GM23338 (cell line): Measurements from ENCODE around the gene TSNAX. TPM values are rescaled to one million over a fixed set of nuclear protein-coding genes. Genes with fewer than 3 reads are reported as not detected.

Experiments used
- ATAC-seq: fragments of 200-7000 bp; cut with Tn5 transposase; 3 replicates; pipeline ENCODE4 v1.9.1; 2020
- DNase-seq: peaks from one replicate; pipeline ENCODE4 v3.0.0-alpha.2; 2015; ENCODE audit warnings: low spot score
- H2AFZ ChIP-seq: fragments of 200-600 bp; sonication (generic); 2 replicates; pipeline ENCODE4 v1.8.0; 2016; ENCODE audit warnings: antibody characterized with exemption, mild to moderate bottlenecking, moderate library complexity
- H3F3A ChIP-seq: fragments of 200-600 bp; sonication (generic); replicated peaks from 2 replicates; pipeline ENCODE4 v1.8.0; 2017; ENCODE audit warnings: antibody characterized with exemption, mixed run types, low read depth
- H3K27ac ChIP-seq: fragments of 200-600 bp; sonication (generic); 2 replicates; pipeline ENCODE4 v1.6.1; 2016; ENCODE audit warnings: low read depth
- H3K27me3 ChIP-seq: fragments of 200-600 bp; sonication (generic); 2 replicates; pipeline ENCODE4 v1.8.0; 2016; ENCODE audit warnings: mild to moderate bottlenecking, mixed run types, moderate library complexity; ENCODE audit not compliant: insufficient read depth
- H3K36me3 ChIP-seq: fragments of 200-600 bp; sonication (generic); 2 replicates; pipeline ENCODE4 v1.8.0; 2016; ENCODE audit warnings: mild to moderate bottlenecking; ENCODE audit not compliant: insufficient read depth
- H3K4me1 ChIP-seq: fragments of 200-600 bp; sonication (generic); 2 replicates; pipeline ENCODE4 v1.8.0; 2016; ENCODE audit warnings: mild to moderate bottlenecking, moderate library complexity; ENCODE audit not compliant: insufficient read depth
- H3K4me2 ChIP-seq: fragments of 200-600 bp; sonication (generic); 2 replicates; pipeline ENCODE4 v1.7.1; 2017; ENCODE audit warnings: mixed run types
- H3K4me3 ChIP-seq: fragments of 200-600 bp; sonication (generic); 2 replicates; pipeline ENCODE4 v1.6.1; 2016; ENCODE audit warnings: mixed run types
- H3K79me2 ChIP-seq: fragments of 200-600 bp; sonication (generic); replicated peaks from 2 replicates; pipeline ENCODE4 v1.8.0; 2017; ENCODE audit warnings: mild to moderate bottlenecking; ENCODE audit not compliant: insufficient read depth
- H3K9me2 ChIP-seq: fragments of 200-600 bp; sonication (generic); 2 replicates; pipeline ENCODE4 v1.8.0; 2017; ENCODE audit not compliant: insufficient read depth
- H4K20me1 ChIP-seq: fragments of 200-600 bp; sonication (generic); replicated peaks from 2 replicates; pipeline ENCODE4 v1.8.0; 2017; ENCODE audit warnings: mild to moderate bottlenecking; ENCODE audit not compliant: insufficient read depth
- H3K27ac Mint-ChIP-seq: 2 replicates; pipeline ENCODE4 v1.8.0; 2020; ENCODE audit warnings: inconsistent platforms, mild to moderate bottlenecking, moderate library complexity, mixed read lengths
- H3K27me3 Mint-ChIP-seq: 3 replicates; pipeline ENCODE4 v1.8.0; 2022; ENCODE audit warnings: low read depth, mild to moderate bottlenecking, moderate library complexity, mixed read lengths, inconsistent platforms; ENCODE audit not compliant: insufficient read depth, poor library complexity
- H3K36me3 Mint-ChIP-seq: 3 replicates; pipeline ENCODE4 v1.8.0; 2021; ENCODE audit warnings: low read depth, mild to moderate bottlenecking, inconsistent platforms, moderate library complexity, mixed read lengths
- H3K4me1 Mint-ChIP-seq: 3 replicates; pipeline ENCODE4 v1.8.0; 2020; ENCODE audit warnings: mild to moderate bottlenecking, inconsistent platforms, mixed read lengths
- H3K4me3 Mint-ChIP-seq: 3 replicates; pipeline ENCODE4 v1.8.0; 2021; ENCODE audit warnings: moderate library complexity, mild to moderate bottlenecking, inconsistent platforms, mixed read lengths
- H3K9me3 Mint-ChIP-seq: 3 replicates; pipeline ENCODE4 v1.8.0; 2020; ENCODE audit warnings: moderate library complexity, mild to moderate bottlenecking, inconsistent platforms, mixed read lengths
- CREB1 ChIP-seq: fragments of 250-450 bp; sonication (Bioruptor Pico); IDR thresholded peaks from 2 replicates; pipeline ENCODE4 v1.5.0; 2020; ENCODE audit warnings: low read depth, mild to moderate bottlenecking, moderate library complexity
- EZH2 ChIP-seq: fragments of 200-600 bp; sonication (generic); IDR thresholded peaks from one replicate; pipeline ENCODE4 v1.8.0; 2017; ENCODE audit warnings: antibody characterized with exemption, mild to moderate bottlenecking, low read depth; ENCODE audit not compliant: unreplicated experiment
- EZH2phosphoT487 ChIP-seq: fragments of 200-600 bp; sonication (generic); IDR thresholded peaks from one replicate; pipeline ENCODE4 v1.8.1; 2018; ENCODE audit warnings: antibody characterized with exemption; ENCODE audit not compliant: unreplicated experiment
- JUNB ChIP-seq: IDR thresholded peaks from one replicate; pipeline ENCODE4 v1.6.1; 2016; ENCODE audit warnings: antibody characterized with exemption; ENCODE audit not compliant: unreplicated experiment
- NANOG ChIP-seq: IDR thresholded peaks from 2 replicates; pipeline ENCODE4 v1.6.1; 2016; ENCODE audit warnings: antibody characterized with exemption, borderline replicate concordance
- POLR2AphosphoS5 ChIP-seq: IDR thresholded peaks from 2 replicates; pipeline ENCODE4 v1.6.1; 2016; ENCODE audit warnings: antibody characterized with exemption, low read depth
- STAT1 ChIP-seq: IDR thresholded peaks from one replicate; pipeline ENCODE4 v1.6.1; 2016; ENCODE audit warnings: antibody characterized with exemption; ENCODE audit not compliant: unreplicated experiment
- ZNF114 ChIP-seq: fragments of 250-450 bp; sonication (Bioruptor Pico); IDR thresholded peaks from 2 replicates; pipeline ENCODE4 v1.5.0; 2020; ENCODE audit warnings: mild to moderate bottlenecking, moderate library complexity
- ZNF331 ChIP-seq: fragments of 250-450 bp; sonication (Bioruptor Pico); IDR thresholded peaks from 2 replicates; pipeline ENCODE4 v1.5.0; 2020; ENCODE audit warnings: low read depth, mild to moderate bottlenecking, moderate library complexity
- polyA plus RNA-seq: library from polyadenylated mRNA; unstranded; fragments of >200 nt; fragmentation: Nextera tagmentation; extraction: Ambion mirVana; gene quantifications from 2 replicates; pipeline ENCODE4 v1.2.1, GENCODE V29; 2016
- total RNA-seq: library from RNA; depleted of rRNA; stranded (reverse); fragments of >200 nt; shearing (Covaris generic); gene quantifications from 2 replicates; pipeline ENCODE4 v1.2.3, GENCODE V29; 2014
- TF ChIP-seq, protein P1 (sequence below): fragments of 250-450 bp; sonication (Bioruptor Pico); IDR thresholded peaks from 2 replicates; pipeline ENCODE4 v1.5.0; 2020; ENCODE audit warnings: mild to moderate bottlenecking, moderate library complexity
- TF ChIP-seq, protein P2 (sequence below), 2 experiments: fragments of 200-600 bp in 1 of 2; sonication (generic) in 1 of 2; conservative IDR thresholded peaks; 2 replicates each; pipeline versions ENCODE4 v1.5.1 to v1.6.1; 2016 to 2017; ENCODE audit warnings: antibody characterized with exemption in 2 of 2, low read depth in 2 of 2, mild to moderate bottlenecking in 2 of 2, moderate library complexity in 1 of 2

The TSNAX gene
- total and polyA plus RNA-seq, 2 experiments from 2014 or later, result 31.5 to 31.7 TPM

GRCh38 chr1:231536099-231536498 lies 7.6 kb downstream of the TSNAX start:
- ATAC-seq (no peak), DNase-seq (no peak)
- H3K9me2 ChIP-seq, result no peaks in the 10 kb centered on the region
- peaks cover 70% of the 10 kb centered on the region for H3K79me2 ChIP-seq
- TF ChIP-seq ZNF114 (CRISPR knock-in tag), result no peak
- TF ChIP-seq POLR2AphosphoS5, result no peak
- no peak for TF ChIP-seq EZH2
- TF ChIP-seq ZNF331 (CRISPR knock-in tag), result no peak
- no peak for TF ChIP-seq NANOG
- TF ChIP-seq JUNB, result no peak
- TF ChIP-seq, protein P1, sequence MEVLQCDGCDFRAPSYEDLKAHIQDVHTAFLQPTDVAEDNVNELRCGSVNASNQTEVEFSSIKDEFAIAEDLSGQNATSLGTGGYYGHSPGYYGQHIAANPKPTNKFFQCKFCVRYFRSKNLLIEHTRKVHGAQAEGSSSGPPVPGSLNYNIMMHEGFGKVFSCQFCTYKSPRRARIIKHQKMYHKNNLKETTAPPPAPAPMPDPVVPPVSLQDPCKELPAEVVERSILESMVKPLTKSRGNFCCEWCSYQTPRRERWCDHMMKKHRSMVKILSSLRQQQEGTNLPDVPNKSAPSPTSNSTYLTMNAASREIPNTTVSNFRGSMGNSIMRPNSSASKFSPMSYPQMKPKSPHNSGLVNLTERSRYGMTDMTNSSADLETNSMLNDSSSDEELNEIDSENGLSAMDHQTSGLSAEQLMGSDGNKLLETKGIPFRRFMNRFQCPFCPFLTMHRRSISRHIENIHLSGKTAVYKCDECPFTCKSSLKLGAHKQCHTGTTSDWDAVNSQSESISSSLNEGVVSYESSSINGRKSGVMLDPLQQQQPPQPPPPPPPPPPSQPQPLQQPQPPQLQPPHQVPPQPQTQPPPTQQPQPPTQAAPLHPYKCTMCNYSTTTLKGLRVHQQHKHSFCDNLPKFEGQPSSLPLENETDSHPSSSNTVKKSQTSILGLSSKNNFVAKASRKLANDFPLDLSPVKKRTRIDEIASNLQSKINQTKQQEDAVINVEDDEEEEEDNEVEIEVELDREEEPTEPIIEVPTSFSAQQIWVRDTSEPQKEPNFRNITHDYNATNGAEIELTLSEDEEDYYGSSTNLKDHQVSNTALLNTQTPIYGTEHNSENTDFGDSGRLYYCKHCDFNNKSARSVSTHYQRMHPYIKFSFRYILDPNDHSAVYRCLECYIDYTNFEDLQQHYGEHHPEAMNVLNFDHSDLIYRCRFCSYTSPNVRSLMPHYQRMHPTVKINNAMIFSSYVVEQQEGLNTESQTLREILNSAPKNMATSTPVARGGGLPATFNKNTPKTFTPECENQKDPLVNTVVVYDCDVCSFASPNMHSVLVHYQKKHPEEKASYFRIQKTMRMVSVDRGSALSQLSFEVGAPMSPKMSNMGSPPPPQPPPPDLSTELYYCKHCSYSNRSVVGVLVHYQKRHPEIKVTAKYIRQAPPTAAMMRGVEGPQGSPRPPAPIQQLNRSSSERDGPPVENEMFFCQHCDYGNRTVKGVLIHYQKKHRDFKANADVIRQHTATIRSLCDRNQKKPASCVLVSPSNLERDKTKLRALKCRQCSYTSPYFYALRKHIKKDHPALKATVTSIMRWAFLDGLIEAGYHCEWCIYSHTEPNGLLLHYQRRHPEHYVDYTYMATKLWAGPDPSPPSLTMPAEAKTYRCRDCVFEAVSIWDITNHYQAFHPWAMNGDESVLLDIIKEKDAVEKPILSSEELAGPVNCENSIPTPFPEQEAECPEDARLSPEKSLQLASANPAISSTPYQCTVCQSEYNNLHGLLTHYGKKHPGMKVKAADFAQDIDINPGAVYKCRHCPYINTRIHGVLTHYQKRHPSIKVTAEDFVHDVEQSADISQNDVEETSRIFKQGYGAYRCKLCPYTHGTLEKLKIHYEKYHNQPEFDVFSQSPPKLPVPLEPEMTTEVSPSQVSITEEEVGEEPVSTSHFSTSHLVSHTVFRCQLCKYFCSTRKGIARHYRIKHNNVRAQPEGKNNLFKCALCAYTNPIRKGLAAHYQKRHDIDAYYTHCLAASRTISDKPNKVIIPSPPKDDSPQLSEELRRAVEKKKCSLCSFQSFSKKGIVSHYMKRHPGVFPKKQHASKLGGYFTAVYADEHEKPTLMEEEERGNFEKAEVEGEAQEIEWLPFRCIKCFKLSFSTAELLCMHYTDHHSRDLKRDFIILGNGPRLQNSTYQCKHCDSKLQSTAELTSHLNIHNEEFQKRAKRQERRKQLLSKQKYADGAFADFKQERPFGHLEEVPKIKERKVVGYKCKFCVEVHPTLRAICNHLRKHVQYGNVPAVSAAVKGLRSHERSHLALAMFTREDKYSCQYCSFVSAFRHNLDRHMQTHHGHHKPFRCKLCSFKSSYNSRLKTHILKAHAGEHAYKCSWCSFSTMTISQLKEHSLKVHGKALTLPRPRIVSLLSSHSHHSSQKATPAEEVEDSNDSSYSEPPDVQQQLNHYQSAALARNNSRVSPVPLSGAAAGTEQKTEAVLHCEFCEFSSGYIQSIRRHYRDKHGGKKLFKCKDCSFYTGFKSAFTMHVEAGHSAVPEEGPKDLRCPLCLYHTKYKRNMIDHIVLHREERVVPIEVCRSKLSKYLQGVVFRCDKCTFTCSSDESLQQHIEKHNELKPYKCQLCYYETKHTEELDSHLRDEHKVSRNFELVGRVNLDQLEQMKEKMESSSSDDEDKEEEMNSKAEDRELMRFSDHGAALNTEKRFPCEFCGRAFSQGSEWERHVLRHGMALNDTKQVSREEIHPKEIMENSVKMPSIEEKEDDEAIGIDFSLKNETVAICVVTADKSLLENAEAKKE (CRISPR knock-in tag), result no peak
- TF ChIP-seq STAT1, result no peak
- TF ChIP-seq, protein P2, sequence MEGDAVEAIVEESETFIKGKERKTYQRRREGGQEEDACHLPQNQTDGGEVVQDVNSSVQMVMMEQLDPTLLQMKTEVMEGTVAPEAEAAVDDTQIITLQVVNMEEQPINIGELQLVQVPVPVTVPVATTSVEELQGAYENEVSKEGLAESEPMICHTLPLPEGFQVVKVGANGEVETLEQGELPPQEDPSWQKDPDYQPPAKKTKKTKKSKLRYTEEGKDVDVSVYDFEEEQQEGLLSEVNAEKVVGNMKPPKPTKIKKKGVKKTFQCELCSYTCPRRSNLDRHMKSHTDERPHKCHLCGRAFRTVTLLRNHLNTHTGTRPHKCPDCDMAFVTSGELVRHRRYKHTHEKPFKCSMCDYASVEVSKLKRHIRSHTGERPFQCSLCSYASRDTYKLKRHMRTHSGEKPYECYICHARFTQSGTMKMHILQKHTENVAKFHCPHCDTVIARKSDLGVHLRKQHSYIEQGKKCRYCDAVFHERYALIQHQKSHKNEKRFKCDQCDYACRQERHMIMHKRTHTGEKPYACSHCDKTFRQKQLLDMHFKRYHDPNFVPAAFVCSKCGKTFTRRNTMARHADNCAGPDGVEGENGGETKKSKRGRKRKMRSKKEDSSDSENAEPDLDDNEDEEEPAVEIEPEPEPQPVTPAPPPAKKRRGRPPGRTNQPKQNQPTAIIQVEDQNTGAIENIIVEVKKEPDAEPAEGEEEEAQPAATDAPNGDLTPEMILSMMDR (conservative IDR thresholded peaks at IDR 0.05; ENCODE audit: low read depth in 2 of 2), result no peak
- TF ChIP-seq CREB1 (CRISPR knock-in tag), result no peak
- no peak for TF ChIP-seq EZH2phosphoT487
- no peaks in the 10 kb centered on the region for H3K27me3 ChIP-seq
- H2AFZ ChIP-seq, result no peak overlapping the region
- H4K20me1 ChIP-seq, result 0 out of 2 replicates have a peak, but pooled peaks cover 4% of the 10 kb centered on the region
- H3K4me2 ChIP-seq, result no peak overlapping the region
- peaks cover 6% of the 10 kb centered on the region; the same call in 2 of the 3 replicates for H3K9me3 Mint-ChIP-seq
- H3K27me3 Mint-ChIP-seq, result no peaks in the 10 kb centered on the region
- peaks cover 50% of the 10 kb centered on the region for H3K36me3 Mint-ChIP-seq
- H3F3A ChIP-seq, result no peaks in the 10 kb centered on the region
- H3K27ac ChIP-seq, result no peak overlapping the region
- H3K4me1 Mint-ChIP-seq, result no peaks in the 10 kb centered on the region
- H3K4me1 ChIP-seq, result no peaks in the 10 kb centered on the region
- no peak overlapping the region for H3K4me3 ChIP-seq
- no peak overlapping the region for H3K4me3 Mint-ChIP-seq
- no peak overlapping the region for H3K27ac Mint-ChIP-seq
- peaks cover 10% of the 10 kb centered on the region; the same call in 1 of the 2 replicates for H3K36me3 ChIP-seq
